GM18511 (cell line): ENCODE data around the gene FHIT.

Source experiments
- ATAC-seq: cut with Tn5 transposase; IDR thresholded peaks from one replicate; pipeline ENCODE4 v1.9.1; 2021; ENCODE audit warnings: mild to moderate bottlenecking, moderate library complexity; ENCODE audit not compliant: unreplicated experiment

Gene FHIT

DNA sequence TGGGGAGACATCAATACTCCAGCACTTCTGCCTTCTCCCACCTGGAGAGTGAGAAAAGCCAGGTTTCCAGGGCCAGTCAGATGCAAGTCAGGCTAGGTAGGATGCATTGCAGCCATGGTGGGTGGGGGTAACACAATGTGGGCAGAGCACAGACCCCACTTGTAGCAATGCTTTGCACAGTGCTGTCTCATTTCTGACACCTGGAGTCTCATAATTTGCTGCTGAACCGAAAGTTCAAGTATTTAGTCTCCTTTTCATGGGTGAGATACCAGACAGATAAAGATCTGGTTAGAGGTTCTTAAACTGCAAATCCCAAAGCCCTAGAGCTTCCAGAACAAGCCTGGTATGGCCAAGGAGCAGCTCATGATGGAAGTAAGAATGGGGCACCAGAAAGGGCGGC, 1321.1 kb downstream of the FHIT start:
- no peak for ATAC-seq

- no peak for ATAC-seq
These were observed 1324.2 kb downstream of the FHIT start for GRCh38 chr3:59927056-59927455.

DNA sequence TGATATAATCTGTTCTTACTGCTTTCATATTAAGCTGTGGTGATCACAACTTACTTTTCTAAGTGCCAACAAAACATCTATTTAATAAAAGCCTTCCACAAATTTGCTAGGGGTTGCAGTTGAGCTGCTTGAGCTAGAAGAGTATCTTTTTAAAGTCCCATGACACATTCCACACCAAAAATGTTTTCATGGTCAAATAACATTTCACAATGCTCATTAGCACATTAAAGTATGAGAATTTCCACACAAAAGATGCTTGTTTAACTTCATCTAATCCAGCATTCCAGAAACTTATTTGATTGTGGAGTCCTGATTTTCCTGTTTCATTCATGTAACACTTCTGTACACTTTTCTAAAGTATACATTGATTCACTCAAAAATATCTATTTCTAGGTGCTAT, 1325.3 kb downstream of the FHIT start:
- no peak for ATAC-seq

DNA sequence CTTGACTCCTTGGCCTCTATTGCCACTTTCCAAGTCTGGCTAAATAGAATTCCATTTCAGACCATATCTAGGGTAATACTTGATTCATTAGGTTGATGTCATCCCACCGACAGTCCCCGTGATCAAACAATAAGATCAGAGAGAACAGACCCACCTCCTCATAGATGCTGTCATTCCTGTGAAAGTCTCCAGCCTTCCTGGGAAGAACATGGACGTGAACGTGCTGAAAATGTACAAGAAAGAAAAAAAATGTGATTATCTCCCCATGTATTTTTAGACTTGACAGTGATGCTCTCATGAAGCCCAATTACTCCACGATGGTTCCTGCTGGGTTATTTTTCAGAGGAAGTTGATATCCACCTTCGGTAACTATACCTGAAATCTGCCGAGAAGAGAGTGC, 1329.1 kb downstream of the FHIT start:
- no peak for ATAC-seq

DNA sequence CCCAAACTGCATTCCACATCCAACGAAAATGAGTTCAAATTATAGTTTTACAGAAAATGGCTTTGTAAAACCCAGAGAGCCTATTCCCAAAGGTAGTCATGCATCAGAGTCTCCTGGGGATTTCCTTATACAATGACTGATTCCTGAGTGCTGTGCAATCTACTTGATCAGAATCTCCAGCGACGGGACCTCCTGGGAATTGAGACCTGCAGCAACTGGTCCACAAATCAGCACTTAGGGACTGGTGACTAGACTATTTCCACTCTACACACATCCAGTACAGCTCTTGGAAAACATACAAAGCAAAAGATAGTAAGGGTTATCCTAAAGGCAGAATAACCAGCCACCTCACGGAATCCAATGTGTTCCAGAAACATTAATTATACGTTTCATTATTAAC, 1330.4 kb downstream of the FHIT start:
- no peak for ATAC-seq

DNA sequence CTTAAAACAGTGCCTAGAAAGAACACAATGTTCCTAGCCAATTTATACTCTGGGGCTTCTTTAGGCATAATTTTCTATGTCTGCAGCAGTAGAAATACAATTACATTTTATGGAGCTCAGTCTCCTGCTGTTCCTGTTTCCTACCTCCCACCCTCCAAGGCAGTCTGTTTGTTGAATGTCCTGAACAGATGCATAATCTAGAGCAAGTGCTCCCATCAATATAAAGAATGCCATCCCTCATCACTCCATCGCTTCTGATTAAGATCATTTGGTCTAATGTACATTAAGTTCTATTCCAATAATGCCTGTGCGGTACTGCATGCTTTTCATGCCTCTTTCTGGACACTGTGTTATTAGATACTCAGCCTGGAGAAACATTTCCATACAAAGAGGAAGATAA, 1331.7 kb downstream of the FHIT start:
- ATAC-seq = no peak

DNA sequence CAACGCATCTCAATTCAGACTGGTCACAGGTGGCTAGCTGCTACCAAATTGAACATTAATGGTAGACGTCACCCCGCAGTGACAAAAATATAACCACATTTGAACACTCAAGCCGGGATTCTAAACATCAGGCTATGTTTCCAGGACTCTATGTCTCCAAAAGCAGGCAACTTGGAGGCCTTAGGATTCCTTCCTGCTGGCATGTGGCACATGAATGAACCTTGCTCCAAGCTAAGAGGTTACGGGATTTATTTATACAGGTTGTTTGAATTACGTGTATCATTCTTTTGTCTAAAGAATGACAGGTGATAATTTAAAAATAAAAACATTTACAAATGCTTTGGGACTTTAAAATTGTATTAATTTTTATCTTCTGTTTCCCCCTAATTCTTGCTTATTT, 1337.0 kb downstream of the FHIT start:
- no peak for ATAC-seq

DNA sequence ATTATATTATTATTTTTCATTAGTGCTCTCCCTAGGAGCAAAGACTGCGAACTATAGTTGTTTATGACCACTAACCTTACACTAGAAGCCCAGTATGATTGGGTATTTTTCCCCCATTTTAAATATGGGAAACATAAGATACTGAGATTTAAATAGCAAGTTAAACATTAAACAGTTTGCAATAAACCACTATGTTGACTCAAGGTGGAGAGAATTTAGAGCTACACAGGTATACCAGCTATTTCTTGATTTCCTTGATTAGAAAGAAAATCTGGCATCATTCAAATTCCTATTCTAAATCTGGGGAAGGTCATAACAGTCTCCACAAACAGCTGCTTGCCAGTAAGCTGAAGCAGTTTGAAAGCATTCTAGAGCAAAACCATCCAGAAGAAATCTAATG, 1337.6 kb downstream of the FHIT start:
- ATAC-seq = no peak

DNA sequence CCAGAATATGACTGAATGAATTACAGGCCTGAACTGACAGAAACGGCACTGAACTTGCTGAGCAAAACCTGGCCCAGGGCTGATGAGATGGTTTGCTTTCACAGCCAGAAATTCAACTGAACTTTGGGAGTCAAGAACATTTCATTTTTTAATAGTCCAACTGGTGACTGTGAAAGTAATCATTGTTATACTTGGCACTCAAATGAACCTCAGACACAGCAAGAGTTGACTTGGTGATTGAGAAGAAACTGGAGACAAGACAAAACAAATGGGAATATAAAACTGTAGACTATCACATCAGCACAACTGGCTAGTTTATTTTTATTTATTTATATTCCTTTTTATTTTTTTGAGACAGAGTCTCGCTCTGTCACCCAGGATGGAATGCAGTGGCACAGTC, 1342.6 kb downstream of the FHIT start:
- ATAC-seq = no peak

GRCh38 chr3:59908280-59908679, 1343.0 kb downstream of the FHIT start:
- no peak for ATAC-seq

DNA sequence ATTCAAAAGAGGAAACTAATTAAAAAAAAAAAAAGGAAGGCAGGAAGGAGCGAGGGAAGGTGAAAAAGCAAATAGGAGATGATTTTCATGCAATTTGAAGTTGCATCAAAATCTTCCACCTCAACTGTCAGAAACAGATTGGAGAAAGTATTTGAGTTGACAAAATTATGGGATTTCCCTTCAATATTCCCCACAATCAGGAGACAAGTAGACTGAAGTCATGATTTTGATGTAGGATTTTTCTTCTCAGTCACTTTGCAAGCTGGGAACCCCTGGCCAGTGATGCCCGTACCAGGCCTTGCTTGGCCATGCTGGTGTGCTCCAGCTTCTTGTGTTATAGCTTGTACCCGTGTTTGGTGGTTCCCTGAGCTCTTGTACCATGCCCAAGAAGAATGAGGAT, 1347.0 kb downstream of the FHIT start:
- no peak for ATAC-seq

DNA sequence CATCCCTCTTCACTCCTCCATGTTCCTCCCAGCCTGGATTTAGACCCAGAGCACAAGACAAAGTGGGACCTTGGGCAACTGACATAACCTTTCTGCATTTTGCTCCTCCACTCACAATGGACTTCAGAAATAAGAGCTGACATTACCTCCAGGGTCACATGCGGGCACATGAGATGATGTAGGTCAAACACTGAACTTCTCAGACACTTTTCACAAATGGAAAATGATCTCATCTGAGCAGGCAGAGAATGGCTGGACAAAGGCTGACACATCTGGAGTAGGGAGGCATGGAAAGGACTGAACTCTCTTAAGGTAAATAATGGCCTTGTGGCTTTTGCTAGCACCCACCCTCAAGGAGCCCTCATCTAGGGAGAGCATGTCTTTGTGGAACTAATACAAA, 1352.2 kb downstream of the FHIT start:
- no peak for ATAC-seq

- no peak for ATAC-seq
These were observed 1355.3 kb downstream of the FHIT start for GRCh38 chr3:59895972-59896371.

DNA sequence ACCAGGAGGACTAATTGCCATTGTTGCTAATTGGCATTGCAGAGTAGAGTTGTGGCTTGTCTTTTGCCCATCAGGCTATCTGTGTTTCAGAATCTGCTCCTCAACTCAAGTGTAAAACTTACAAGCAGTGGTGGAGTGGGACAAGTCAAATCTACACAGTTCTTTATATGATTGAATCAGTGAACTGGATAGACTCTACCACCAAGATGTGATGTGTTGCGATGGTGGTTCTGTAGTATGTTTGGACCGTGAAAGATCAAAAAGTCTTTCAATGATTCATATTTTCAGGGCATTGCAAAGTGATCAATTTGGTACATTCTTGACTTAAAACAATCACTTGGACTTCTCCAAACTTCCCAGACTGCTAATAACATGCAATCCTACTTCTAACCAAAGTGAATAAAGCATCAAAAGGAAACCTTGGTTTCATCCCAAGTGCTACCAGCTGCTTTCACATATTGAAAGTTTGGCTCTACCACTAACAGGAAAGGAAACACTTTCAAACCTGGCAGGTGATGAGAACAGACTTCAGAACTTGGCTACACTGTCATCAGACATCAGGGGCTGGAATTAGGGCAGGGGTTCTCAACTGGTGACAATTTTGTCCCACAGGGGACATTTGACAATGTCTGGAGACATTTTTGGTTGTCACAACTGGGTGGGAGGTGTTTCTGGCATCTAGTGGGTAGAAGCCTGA, 1356.7 kb downstream of the FHIT start:
- ATAC-seq = no peak

DNA sequence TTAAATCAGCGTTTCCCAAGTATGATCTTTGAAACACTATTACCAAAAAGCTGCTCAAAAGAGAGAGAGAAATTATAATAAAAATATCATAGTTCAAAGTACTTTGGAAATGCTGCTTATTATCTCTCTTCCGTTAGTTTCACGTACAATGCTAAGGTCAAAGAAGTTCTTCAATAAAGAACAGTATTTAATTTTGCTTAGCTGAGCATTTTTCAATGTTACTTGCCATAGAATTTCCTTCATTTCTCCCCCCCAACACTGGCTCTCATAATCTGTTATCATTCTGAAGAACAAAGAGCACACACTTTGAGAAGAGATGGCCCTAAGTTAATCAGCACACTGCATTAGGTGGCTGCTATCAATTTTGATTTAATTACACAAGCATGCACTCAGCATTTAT, 1360.6 kb downstream of the FHIT start:
- no peak for ATAC-seq

DNA sequence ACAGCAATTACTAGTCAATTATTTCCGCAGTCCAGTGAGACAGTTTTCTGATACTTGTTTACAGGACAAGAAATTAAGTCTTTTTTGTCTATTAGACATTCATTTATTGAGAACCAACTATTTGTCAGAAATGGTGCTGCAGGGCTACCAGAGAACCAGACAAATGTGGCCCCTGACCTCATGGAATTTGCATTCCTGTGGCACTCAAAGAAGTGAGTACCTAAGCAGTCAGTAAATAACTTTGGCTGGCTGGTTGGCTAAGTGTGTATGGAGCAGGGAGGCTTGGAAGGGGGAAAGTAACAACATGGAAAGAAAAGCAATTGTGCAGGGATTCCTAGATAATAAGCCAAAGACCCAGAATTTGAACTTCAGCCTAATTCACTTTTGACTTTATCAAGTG, 1364.5 kb downstream of the FHIT start:
- ATAC-seq = no peak

- ATAC-seq = no peak
These were observed 1365.3 kb downstream of the FHIT start for GRCh38 chr3:59885899-59886400.

DNA sequence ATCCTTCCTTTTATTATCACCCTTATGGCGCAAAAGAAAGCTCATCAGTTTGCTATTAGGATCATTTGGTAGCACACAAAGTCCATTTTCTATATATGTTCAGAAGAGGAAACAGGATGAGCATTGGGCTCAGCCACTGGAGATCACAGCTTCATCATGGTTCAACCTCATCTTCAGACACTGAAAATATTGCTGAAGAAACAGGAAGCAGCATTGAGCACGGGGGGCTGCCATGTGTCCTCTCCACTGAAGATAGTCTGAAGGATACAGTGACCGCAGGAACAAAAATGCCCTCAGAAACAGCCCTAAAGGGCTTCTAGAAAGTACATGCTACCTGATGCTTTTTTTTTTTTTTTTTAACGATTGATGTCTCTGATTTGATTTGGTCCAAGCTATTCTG, 1366.2 kb downstream of the FHIT start:
- no peak for ATAC-seq

DNA sequence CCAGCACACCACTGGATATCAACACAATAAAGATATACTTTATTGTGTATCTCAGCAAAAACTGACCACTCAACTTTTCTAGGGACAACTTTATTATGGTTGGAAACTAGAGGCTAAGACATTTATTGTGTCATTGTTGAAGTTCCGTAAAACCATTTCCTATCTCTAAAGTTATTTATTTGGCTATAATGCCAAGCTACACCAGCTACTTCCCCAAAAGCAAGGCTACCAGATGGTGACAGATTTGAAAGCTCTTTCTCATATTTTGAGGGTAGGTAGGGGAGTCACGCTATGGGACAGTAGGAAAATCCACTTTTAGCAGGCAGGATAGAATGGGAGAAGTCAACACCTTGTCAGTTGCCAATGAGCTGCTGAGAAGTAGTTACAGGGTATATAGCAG, 1366.8 kb downstream of the FHIT start:
- no peak for ATAC-seq

DNA sequence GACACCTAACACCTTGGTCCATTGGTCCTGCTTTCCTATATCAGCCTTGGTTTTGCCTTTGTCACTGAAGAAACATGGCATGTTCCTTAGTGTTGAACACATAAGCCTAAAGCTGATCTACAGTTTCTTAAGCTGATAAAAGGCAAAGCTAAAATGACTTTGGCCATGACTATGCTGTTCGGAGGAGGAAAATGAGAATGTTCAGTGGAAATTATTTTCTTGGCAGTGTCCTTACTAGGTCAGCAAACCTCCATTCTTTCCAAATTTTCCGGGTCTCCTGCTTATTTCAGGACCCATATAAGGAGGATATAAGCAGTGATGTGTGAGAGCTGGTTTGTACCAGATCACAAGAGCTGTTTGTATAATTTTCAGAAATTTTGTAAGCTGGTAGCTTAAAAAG, 1368.5 kb downstream of the FHIT start:
- ATAC-seq = no peak

DNA sequence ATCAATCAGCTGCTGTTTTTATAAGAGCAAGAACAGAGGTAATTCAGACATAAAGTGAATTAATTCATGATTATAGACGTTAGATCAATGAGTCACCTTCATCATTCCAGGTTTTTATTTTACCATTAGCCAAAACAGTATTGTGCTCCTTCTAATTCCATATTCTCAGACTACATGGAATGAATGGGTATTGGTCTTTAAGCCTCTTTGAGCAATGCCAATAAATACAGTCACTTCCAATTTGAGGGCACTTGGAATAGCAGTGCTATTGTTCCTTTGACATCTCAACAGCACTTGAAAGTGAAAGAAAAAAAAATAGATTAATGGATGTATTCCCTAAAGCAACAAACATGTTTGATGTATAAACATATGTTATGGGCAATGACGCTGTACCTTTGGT, 1370.5 kb downstream of the FHIT start:
- ATAC-seq = no peak

DNA sequence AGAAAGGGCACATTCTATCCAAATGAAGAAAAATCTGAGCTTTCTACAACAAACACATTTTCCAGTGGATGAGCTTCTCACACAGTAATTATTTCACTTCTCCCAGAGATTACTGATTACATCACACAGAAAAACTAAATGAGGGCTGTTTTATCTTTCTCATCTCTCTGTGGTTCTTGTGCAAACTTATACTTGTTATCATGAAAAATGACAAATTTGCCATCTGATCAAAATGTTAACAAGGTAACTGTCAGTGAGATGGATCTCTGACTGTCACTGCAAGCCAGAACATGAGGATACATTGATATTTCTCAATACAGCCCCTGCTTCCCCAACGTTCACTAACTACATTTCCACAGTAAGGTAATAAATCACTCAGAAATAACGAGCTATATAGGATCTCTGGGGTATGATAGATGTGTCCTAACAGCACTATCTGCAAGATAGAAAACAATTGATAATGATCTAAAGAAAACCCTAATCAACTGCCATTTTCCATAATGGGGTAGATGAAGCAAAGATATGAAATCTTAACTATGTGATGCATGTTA, 1372.1 kb downstream of the FHIT start:
- no peak for ATAC-seq

DNA sequence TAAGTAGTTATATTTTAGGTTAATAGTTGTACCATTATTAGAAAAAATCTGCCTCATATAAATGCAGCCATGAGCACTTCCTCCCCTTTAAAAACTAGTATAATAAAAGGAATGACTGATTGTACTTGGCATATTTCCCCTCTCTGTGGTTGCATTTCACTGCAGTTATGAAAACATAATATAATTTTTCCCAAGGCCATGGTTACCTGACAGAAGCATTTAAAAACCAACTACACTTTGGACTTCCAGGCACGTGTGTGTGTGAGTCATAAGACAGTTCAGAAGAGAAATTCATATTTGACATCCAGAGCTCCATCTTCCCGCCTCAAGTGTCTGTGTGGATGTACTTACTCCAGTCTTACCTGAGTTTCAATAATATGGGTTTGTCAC, 1373.2 kb downstream of the FHIT start:
- ATAC-seq = no peak
